ENCODE data around the gene PSME2. TPM values are rescaled to one million over a fixed set of nuclear protein-coding genes. Genes with fewer than 3 reads are reported as not detected.

PSME2 gene
- polyA plus RNA-seq, 1 donor from 2014 or later = 73.3 TPM

GRCh38 chr14:24130380-24130716 lies 16.1 kb downstream of the PSME2 start, which contains the start of gene FITM1:
Gene FITM1, plus strand, starts transcription at chr14:24130659. Its CDS starts 905 bp downstream, at chr14:24131564.
- H3K9ac ChIP-seq (ENCODE audit: low read length) = no peak within 1 kb of the TSS
- H3K9me3 ChIP-seq (ENCODE audit: low read length) = no peaks in the 10 kb centered on the region
- no peaks in the 10 kb centered on the region for H4K20me1 ChIP-seq (ENCODE audit: insufficient read depth)
- no peak for TF ChIP-seq CTCF (IDR thresholded peaks at IDR 0.05; ENCODE audit: poor library complexity, severe bottlenecking)
- TF ChIP-seq RAD21 (conservative IDR thresholded peaks at IDR 0.05) = no peak
- no peak for TF ChIP-seq TAF1 (IDR thresholded peaks at IDR 0.05; ENCODE audit: low read depth)
- no peak for TF ChIP-seq EZH2 (IDR thresholded peaks at IDR 0.05; ENCODE audit: borderline replicate concordance, insufficient read depth, low read length, poor library complexity, severe bottlenecking)
- no peak for TF ChIP-seq EP300 (conservative IDR thresholded peaks at IDR 0.05; ENCODE audit: poor library complexity, severe bottlenecking)
- TF ChIP-seq MXI1 (conservative IDR thresholded peaks at IDR 0.05; ENCODE audit: poor library complexity, severe bottlenecking) = no peak
- no peak for TF ChIP-seq SMC3 (conservative IDR thresholded peaks at IDR 0.05; ENCODE audit: poor library complexity)
- no peak for TF ChIP-seq REST (IDR thresholded peaks at IDR 0.05; ENCODE audit: borderline replicate concordance)
- no peak for TF ChIP-seq POLR2AphosphoS5 (IDR thresholded peaks at IDR 0.05)
- no peak within 1 kb of the TSS for H3K4me2 ChIP-seq (ENCODE audit: low read length)
- no peak within 1 kb of the TSS for H2AFZ ChIP-seq (ENCODE audit: low read depth, low read length)
- no peaks in the 10 kb centered on the region for H3K27me3 ChIP-seq (ENCODE audit: insufficient read depth, low read depth, low read length)
- no peaks in the 10 kb centered on the region for H3K36me3 ChIP-seq (ENCODE audit: insufficient read depth, low read length)
- H3K4me3 ChIP-seq (ENCODE audit: low read length) = no peak within 1 kb of the TSS
- no peaks in the 10 kb centered on the region for H3F3A ChIP-seq (ENCODE audit: insufficient read depth, low read length, poor library complexity, severe bottlenecking)
- H3K9me2 ChIP-seq (ENCODE audit: insufficient read depth, low read length) = no peaks in the 10 kb centered on the region
- H3K79me2 ChIP-seq (replicated peaks; ENCODE audit: insufficient read depth, low read length) = no peaks in the 10 kb centered on the region
- no peak within 1 kb of the TSS for H3K27ac ChIP-seq (ENCODE audit: low read length)

- Histone ChIP-seq H4K20me1 (ENCODE audit: insufficient read depth) (no peaks in the 10 kb centered on the region), H3K9me2 (ENCODE audit: insufficient read depth, low read length) (no peaks in the 10 kb centered on the region), H2AFZ (ENCODE audit: low read depth, low read length) (no peak overlapping the region), H3K27me3 (ENCODE audit: insufficient read depth, low read depth, low read length) (no peaks in the 10 kb centered on the region), H3K36me3 (ENCODE audit: insufficient read depth, low read length) (no peaks in the 10 kb centered on the region), H3K4me3 (ENCODE audit: low read length) (no peak overlapping the region), H3K9me3 (ENCODE audit: low read length) (no peaks in the 10 kb centered on the region), H3K27ac (ENCODE audit: low read length) (no peak overlapping the region), H3F3A (ENCODE audit: insufficient read depth, low read length, poor library complexity, severe bottlenecking) (no peaks in the 10 kb centered on the region), H3K79me2 (replicated peaks; ENCODE audit: insufficient read depth, low read length) (no peaks in the 10 kb centered on the region), H3K4me2 (ENCODE audit: low read length) (no peak overlapping the region), H3K9ac (ENCODE audit: low read length) (no peak overlapping the region)
- TF ChIP-seq CTCF (IDR thresholded peaks at IDR 0.05; ENCODE audit: poor library complexity, severe bottlenecking) = no peak
- no peak for TF ChIP-seq POLR2AphosphoS5 (IDR thresholded peaks at IDR 0.05)
- TF ChIP-seq EP300 (conservative IDR thresholded peaks at IDR 0.05; ENCODE audit: poor library complexity, severe bottlenecking) = no peak
- no peak for TF ChIP-seq MXI1 (conservative IDR thresholded peaks at IDR 0.05; ENCODE audit: poor library complexity, severe bottlenecking)
- TF ChIP-seq EZH2 (IDR thresholded peaks at IDR 0.05; ENCODE audit: borderline replicate concordance, insufficient read depth, low read length, poor library complexity, severe bottlenecking) = no peak
- no peak for TF ChIP-seq RAD21 (conservative IDR thresholded peaks at IDR 0.05)
- TF ChIP-seq TAF1 (IDR thresholded peaks at IDR 0.05; ENCODE audit: low read depth) = no peak
- no peak for TF ChIP-seq REST (IDR thresholded peaks at IDR 0.05; ENCODE audit: borderline replicate concordance)
- TF ChIP-seq SMC3 (conservative IDR thresholded peaks at IDR 0.05; ENCODE audit: poor library complexity) = no peak
Measured at GRCh38 chr14:24129410-24129998, 16.9 kb downstream of the PSME2 start.

Data from neural cell (in vitro differentiated cells).